ENCODE data around the gene NAGS.
"Not testable (repeated sequence)": the region's sequence is repeated elsewhere in the genome, so short reads cannot be mapped to it uniquely, and the experiment has no call there.

NAGS gene

GRCh38 chr17:44007346-44008204 lies 3.2 kb downstream of the NAGS start:
- DNase-seq (ENCODE audit: low read depth): no peak

GRCh38 chr17:44008205-44008909 lies 3.9 kb downstream of the NAGS start:
- DNase-seq (ENCODE audit: low read depth): no peak

- DNase-seq (ENCODE audit: low read depth): no peak
Measured at GRCh38 chr17:44010966-44011647, 6.7 kb downstream of the NAGS start.

- no peak for DNase-seq (ENCODE audit: low read depth)
Measured at GRCh38 chr17:44011876-44012275, 7.5 kb downstream of the NAGS start.

- no peak for DNase-seq (ENCODE audit: low read depth)
Measured at GRCh38 chr17:44012391-44012790, 8.0 kb downstream of the NAGS start.

GRCh38 chr17:44012874-44013273 lies 8.5 kb downstream of the NAGS start:
- no peak for DNase-seq (ENCODE audit: low read depth)

- DNase-seq (ENCODE audit: low read depth): no peak
Measured at GRCh38 chr17:44014133-44014436, 9.7 kb downstream of the NAGS start.

GRCh38 chr17:44014437-44015172 lies 10.2 kb downstream of the NAGS start, which contains the start of gene TMEM101:
Gene TMEM101, minus strand, starts transcription at chr17:44014963. Its CDS starts 11 bp downstream, at chr17:44014952.
- peak; percentile 93 for DNase-seq (ENCODE audit: low read depth)

GRCh38 chr17:44021227-44021626 lies 16.8 kb downstream of the NAGS start:
- not testable (repeated sequence) for DNase-seq (ENCODE audit: low read depth)

GRCh38 chr17:44022246-44022645 lies 17.8 kb downstream of the NAGS start:
- DNase-seq (ENCODE audit: low read depth): no peak

- DNase-seq (ENCODE audit: low read depth): no peak
Measured at GRCh38 chr17:44023545-44024270, 19.3 kb downstream of the NAGS start.

GRCh38 chr17:44024271-44024663 lies 19.8 kb downstream of the NAGS start:
- no peak for DNase-seq (ENCODE audit: low read depth)

- DNase-seq (ENCODE audit: low read depth): no peak
Measured at GRCh38 chr17:44024853-44025252, 20.4 kb downstream of the NAGS start.

- no peak for DNase-seq (ENCODE audit: low read depth)
Measured at GRCh38 chr17:44029736-44030135, 25.3 kb downstream of the NAGS start.

- DNase-seq (ENCODE audit: low read depth): no peak
Measured at GRCh38 chr17:44030482-44030881, 26.1 kb downstream of the NAGS start.

GRCh38 chr17:44033861-44034408 lies 29.5 kb downstream of the NAGS start:
- no peak for DNase-seq (ENCODE audit: low read depth)

GRCh38 chr17:44034688-44035087 lies 30.3 kb downstream of the NAGS start:
- not testable (repeated sequence) for DNase-seq (ENCODE audit: low read depth)

- no peak for DNase-seq (ENCODE audit: low read depth)
Measured at GRCh38 chr17:44037471-44037870, 33.0 kb downstream of the NAGS start.

GRCh38 chr17:44038604-44039011 lies 34.2 kb downstream of the NAGS start:
- DNase-seq (ENCODE audit: low read depth): no peak

GRCh38 chr17:44039829-44040635 lies 35.6 kb downstream of the NAGS start:
- DNase-seq (ENCODE audit: low read depth): peak; percentile 30
